ENCODE data around the gene ALOX5.

Gene ALOX5

DNA sequence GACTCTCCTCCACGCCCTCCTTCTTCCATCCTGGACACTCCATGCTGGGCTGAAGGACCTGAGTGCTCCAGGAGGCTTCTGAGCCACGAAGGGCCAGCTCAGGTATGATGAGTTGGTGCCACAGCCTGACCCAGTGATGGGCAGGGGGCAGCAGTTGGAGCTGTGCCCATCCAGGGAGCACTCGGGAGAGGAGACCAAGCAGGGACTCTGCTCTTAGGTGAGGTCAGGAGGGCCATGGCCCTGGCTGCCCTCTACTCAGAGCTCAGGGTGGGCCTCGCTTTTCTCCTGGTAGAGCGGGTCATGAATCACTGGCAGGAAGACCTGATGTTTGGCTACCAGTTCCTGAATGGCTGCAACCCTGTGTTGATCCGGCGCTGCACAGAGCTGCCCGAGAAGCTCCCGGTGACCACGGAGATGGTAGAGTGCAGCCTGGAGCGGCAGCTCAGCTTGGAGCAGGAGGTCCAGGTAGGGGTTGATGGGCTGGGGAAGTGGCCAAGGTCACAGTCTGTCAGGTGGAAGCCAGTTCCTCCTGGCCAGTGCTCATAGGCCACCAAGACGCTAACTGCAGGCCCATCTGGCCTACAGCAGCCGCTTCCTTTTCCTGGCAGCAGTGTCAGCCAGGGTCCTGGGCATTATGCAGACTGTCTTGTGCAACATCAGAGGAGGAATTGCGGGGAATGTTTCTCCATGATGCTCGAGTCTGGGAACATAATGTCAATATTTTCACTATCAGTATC lies 50.8 kb downstream of the ALOX5 start:
- peak in 1 of 2 donors; percentile 41 for DNase-seq

DNA sequence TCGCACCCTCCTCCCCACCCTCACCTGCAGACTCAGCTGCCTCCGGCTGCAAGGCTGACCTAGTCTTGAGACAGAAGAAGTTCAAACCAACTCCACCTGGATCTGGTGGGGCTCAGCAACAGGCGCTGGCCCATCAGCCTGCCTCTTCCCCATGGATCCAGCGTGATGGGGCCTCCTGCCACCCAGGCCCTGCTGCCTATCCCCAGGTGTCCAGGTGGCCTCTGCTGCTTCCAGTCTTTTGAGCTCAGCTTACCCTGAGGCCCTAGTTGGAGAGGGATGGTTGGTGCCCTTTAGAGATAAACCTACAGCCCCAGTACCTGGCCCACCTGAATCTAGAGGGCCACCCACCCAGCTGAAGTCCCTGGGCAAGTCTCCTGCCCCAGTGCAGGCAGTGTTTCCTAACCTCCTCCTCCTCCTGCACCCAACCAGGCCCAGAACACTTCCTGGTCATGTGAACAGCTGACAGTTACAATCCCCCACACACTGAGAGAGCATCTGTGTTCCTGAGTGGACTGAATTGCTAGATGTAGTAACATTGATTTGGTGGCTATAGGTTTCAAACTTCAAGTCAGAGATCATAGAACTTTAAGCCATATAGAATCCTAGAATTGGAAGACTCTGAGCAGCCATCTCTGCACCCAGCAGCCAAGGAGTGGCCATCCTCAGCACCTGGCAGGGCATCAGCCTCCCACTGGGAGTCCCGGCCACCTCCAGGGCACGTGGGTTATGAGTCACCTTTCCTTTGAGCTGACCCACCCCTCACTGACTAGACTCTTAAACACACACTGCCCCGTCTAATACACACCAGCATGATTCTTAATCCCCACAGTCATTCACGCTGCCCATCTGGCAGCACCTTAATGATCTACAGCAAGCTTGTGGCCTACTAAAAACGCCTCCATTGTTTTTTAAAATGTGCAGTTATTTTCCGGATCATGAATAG lies 51.9 kb downstream of the ALOX5 start:
- peak; percentile 33 to 57 for DNase-seq

DNA sequence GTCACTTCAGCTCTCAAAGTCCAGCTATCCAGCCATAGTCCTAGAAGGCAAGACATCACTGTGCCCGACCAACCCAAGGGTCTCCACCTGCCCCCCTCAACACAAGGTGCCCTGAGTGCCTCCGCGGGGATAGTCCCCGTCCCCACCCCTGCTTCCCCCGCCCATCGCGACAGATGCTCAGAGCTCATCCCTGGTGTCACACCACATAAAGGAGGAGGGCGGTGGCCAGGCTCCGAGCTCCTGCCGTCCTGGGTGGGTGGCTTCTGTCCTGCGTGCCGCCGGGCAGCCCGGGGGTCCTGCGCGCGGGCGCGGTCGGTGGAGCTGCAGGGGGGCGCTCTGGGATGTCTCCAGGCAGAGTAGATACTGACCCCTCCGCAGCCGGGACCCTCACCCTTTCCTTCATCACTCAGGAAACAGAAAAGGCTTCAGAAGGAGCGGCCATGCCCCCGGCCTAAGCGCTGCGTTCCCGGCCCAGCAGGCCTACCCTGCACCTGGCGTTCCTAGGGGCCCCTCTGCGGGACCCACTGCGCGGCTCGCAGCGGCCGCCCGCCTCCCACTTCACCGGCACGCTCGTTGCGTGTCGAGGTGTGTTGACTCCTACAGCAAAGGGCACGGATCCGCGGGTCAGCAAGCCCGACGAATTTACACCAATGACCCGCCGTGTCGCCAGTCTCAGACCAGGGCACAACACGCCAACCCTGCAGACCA lies 53.4 kb downstream of the ALOX5 start:
- no peak for DNase-seq

DNA sequence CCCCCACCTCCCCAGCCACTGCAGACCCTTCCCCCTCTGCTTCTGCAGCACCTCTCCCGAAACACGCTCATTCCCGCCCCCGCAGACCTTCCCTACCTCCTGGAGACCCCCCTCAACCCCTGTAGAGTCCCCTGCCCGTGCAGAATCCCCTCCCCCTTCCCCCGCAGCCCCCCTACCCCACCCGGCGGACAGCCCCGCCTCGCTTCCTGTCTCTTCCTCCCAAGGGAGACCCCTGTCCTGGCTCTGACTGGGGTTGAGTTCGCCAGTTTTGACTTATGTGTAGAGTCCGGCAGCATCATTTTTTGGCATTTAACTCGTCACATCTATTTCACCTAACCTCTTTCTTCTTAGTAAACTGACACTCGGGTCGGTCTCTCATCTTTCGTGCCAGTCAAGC lies 54.0 kb downstream of the ALOX5 start:
- no peak for DNase-seq

DNA sequence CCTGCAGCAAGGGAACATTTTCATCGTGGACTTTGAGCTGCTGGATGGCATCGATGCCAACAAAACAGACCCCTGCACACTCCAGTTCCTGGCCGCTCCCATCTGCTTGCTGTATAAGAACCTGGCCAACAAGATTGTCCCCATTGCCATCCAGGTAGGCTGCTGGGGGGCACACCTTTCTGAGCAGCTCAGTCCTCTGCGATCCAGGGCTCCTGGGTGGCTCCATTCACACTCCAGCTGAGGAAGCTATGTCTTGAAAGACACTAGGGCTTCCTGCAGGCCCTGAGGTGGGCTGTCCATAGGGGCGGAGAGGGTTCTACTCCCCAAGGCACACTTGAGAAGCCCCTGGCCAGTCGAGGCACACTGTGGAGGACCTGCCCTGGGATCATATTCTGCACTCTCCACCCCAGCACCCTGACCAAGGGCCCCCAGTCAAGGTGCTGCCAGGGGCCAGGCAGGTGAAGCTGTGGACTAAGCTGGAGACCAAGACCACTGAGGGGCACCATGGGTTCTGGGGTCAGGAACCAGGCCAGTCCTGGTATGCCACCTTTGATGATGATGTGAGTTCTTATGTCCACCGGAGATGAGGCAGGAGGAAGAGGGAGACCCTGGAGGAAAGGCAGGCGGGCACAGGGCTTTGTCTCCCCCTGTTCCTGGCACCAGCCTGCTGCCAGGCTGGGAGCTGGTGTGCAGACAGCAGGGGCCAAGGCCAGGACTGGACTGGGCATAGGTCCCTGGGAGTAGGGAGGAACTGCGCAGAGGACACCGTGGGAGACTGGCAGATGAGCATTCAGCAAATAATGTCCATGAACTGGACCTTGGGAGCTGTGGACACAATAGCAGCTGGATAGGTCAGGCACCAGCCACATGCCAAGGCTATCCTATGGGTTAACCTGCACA lies 54.8 kb downstream of the ALOX5 start:
- no peak for DNase-seq

DNA sequence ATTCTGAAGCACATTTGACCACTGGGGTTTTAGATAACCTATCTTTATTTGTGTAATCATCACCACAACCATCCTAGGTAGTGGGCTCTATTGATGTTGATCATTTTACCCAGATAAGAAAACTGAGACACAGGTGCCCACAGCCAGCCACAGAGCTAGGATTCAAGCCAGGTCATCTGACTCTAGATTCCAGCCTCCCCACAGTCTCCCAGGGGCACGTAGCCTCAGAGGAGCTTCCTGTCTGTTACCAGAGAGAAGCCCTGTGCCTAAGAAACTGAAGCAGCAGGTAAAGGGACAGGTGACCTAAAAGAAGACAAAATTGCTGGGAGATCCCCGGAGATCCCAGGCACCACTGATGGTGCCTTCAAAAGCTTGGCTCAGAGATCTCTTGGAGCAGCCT lies 55.8 kb downstream of the ALOX5 start:
- no peak for DNase-seq

DNA sequence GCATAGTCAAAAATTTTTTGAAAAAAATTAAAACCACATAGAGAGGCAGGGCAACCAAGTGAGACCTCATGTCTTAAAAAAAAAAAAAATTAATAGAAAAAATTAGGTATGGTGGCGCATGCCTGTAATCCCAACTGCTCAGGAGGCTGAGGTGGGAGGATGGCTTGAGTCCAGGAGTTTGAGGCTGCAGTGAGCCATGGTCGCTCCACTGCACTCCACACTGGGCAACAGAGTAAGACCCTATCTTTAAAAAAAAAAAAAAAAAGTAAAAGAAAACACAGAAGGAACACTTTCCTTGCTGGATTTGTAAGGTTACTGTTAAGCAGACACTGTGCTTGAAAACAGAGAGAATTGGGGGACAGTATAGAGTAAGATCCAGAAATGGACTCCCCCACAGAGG lies 58.1 kb downstream of the ALOX5 start:
- DNase-seq: no peak

DNA sequence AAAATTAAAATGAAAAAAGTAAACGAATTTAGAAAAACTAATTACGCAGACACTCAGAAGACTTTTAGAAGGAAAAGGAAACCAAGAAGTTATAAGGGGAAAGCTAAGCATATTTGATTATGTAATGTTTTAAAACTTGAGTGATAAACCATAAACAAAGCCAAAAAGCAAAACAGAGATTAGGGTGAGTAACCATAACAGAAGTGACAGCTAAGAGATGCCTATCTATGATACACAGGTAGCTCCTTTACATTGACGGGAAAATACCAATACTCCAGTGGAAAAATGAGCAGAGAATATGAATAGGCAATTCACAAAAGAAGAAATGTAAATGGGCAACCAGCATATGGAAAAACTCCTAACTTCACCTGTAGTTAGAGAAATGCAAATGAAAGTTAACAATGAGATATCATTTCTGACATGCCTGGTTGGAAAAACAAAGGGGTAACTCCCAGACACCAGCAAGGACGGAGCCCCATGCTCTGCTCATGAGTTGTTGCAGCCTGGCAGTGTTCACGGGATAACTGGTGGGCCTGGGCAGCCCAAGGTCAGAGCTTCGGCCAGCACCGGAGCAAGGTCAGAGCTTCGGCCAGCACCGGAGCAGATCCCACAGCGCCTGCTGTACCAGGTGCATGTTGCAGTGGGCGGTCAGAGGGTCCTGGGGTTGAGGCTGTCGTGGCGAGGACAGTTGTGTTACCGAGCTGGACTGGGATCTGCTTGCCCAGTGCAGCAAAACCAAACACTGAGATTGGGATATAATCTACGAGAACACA lies 58.9 kb downstream of the ALOX5 start:
- DNase-seq: no peak

DNA sequence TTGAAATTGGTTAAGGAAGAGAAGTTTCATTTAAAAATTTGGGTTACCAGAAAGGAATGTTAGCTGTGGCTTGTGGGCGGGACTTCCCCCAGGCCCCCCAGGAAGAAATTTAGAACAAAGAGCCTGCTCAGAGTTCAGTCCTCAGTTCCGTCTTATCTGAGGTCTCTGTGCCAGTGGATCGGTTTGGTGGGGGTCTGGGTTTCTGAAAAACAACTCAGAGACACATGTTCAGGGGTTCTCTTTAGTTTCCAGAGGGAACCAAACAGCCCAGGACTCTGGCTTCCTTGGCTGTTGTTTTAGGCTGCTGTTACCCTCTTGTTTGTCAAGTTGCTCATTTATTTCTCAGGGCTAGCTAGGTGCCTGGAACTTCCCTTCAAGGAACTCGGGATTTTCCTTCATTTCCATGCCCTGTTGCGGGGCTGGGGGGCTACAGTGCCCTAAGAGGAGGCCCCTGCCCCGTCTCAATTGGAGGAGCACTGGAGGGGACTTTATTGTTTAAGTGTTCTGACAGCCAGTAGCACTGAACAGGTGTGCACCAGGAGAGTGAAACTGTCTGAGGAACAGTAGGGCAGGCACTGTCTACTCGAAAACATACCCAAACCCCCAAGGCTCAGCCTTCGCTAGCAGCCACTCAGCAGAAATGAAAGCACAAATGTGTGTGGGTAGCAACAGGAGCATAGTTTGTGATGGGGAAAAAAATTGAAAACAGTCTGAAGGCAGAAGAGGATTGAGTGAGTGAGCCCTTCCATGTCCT lies 59.9 kb downstream of the ALOX5 start:
- no peak for DNase-seq

DNA sequence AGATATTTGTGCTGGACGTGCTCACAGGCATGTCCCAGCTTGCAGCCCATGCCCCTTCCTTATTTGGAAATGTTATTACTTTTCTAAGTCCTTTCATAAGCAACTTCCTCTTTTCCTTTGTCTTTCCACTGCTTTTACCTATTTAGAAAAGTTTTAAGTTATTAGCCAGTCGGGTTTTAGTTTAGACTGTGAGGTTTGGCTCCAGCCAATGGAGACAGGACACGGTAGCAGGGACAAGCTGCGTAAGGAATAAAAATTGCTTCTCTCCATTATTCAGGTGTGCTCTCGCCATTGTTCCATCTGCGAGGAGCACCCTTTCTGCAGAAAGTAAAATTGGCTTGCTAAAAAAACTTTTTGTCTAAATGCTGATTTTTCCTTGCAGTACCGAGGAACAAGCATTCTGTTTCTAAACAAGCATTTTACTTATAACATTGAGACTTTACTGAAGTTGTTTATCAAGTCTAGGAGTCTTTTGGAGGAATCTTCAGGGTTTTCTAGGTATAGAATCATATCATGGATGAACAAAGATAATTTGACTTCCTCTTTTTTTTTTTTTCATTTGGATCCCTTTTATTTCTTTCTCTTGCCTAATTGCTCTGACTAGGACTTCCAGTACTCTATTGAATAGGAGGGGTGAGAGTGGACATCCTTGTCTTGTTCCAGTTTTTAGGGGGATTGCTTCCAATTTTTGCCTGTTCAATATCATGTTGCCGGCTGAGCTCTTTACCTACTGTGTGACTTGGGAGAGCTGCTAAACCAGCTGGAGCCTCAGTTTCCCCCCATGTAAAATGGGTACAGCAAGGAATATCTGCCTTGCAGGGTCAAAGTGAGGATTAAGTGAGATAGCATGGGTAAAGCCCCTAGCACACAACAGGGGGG lies 63.8 kb downstream of the ALOX5 start:
- DNase-seq: peak in 1 of 2 donors; percentile 60

DNA sequence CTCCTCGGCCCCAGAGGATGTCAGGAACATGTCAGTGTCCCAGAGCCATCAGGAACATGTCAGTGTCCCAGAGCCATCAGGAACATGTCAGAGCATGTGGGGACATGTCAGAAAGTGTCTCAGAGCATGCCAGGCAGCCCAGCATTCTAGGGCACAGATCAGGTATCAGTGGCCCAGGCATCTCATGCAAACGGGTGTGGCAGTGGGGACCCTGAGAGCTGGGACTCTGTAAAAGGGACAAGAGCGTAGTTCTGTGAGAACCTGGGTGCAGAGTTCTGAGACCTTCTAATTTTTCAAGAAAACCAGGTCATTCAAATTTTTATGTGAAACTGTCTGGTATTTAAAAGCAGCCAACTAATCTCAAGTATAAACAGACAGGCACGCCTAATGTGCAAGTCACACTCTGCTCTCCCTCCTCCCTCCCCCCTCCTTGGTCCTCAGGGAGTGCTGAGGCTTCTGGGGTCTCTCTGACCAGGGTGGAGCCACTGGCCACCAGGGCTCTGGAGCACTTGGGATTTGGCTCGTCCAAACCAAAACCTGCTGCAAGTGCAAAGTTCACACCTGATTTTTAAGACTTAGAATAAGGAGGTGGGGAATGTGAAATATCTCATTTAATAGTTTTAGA lies 64.6 kb downstream of the ALOX5 start:
- DNase-seq: no peak

DNA sequence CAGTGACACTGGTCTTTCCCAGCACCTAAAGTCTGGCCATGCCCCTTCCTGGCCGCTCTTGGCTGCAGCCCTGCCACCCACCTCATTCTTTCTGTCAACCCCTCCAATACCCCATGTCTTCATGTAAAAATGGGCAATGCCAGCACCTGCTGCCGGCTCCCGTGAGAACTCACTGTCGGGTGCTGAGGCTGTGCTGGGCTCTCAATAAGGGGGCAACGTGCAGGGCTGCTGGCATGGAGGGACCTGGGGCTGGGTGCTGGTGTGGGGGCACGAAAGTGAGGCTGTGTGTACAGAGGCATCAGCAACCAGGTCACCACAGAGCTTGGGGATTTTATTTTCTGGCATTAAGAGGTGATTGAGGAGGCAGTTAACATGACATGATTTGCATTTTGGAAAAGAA lies 65.3 kb downstream of the ALOX5 start:
- no peak for DNase-seq

DNA sequence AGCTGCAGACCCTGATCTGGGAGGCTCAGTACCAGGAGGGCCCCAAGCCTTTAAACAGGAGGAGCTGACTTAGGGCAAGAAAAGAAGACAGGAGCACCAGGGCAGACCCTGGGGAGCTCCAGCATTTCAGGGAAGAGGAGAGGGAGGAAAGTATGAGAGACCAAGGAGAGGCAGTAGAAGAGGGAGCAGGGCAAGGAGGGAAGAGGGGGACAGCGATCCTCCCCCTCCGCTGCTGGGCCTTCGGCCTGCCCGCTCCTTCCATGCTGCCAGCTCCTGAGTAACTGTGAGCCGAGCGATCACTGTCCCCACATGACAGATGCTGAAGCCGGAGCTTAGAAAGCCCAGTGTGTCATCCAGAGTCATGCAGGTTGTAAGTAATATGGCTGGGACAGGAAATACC lies 65.9 kb downstream of the ALOX5 start:
- DNase-seq: no peak

DNA sequence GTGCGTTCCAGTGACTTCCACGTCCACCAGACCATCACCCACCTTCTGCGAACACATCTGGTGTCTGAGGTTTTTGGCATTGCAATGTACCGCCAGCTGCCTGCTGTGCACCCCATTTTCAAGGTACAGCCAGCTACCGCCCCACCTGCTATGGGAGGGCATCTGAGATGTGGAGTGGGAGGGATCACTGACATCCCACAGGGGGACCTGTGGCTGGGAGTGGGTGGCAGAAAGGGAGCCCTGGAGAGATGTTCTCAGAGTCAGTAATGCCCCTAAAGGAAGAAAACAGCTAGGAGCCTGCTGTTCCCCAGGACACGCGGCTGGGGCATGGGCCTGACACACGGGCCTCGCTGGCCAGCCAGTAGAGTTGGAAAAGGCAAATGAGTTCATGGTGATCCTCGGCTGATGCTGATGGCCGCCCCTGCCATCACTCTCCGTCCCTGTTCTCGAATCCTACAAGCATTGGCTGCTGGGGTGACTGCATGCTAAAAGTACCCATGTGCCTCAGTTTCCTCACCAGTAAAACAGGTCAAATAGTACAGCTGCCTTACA lies 66.6 kb downstream of the ALOX5 start:
- DNase-seq: no peak

DNA sequence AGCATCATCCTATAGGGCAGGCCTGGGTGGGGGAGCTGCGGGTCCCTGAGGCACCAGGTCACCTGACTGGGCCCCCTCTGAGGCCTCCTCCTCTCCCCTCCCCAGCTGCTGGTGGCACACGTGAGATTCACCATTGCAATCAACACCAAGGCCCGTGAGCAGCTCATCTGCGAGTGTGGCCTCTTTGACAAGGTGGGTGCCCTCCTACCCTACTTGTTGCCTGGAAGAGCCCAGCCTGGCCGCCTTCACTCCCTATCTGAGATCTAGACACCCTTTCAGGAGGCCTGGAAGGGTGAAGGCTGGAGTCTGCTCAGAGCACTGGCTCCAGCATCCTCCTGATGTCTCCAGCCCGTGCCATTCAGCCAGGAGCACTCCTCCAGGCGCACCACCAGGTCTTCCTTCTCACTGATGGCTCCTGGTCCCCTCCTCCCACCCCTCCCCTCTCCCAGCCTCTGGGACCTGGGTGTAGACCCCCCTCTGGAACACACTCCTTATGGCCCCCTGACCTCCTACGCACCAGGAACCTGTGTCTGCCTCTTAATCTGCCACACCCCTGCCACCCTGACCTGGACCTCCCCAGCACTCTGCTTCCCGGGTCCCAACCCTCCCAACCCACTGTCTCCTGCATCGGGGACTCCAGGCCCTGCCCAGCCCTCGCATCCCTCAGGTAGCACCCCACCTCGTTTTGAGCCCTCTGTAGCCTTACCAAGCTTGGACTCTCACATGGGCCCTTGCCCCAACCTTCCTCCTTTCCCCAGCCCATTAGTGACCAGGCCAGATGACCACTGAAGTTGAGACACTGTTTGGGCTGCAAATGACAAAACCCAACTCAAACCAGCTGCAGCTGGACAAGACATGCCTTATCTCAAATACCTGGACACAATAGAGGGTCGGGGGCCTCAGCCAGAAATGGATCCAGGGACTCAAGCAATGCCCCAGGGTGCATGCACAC lies 67.5 kb downstream of the ALOX5 start:
- DNase-seq: no peak

DNA sequence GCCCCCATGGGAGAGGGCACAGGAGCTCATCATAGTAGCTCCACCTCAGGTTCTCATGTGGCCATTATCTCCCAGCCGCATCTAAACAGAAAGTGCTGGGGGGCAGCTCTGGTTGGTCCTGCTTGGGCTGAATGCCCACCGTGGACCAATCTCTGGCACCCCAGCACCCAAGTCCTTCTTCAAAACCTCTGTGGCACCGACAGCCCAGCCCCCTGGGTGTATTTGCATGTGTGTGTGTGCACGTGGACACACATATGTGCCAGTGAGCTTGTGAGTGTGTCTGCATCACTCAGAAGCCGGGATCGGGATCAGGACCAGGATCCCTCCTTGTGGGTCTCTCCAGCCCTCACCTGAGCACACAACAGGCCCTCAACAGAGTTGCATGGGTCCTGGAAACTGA lies 68.2 kb downstream of the ALOX5 start:
- no peak for DNase-seq

DNA sequence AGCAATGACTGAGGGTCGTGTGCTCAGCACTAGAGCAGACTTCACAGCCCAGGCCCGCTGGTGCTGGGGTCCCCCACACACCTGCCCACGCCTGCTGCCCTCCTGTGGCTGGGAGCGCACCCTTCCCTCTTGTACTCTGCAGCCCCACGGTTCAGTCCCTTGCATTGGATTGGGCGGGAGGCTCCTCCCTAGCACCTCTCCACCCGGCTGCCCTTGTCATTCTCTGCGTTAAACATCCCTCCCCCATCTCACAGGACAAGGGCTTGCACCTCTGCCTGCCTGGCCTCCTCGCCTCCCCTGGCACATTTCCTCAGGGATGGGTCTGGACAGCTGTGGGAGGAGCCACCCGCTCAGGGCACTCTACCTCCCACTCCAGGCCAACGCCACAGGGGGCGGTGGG lies 68.6 kb downstream of the ALOX5 start:
- DNase-seq: no peak
